CD14-positive monocyte (primary cell): ENCODE results near the gene SPHK1. TPM values are rescaled to one million over a fixed set of nuclear protein-coding genes. Genes with fewer than 3 reads are reported as not detected.

Experiments
- DNase-seq, 3 donors: peaks; one replicate each; pipeline ENCODE4 v3.0.0-alpha.2; 2011 to 2022
- H2AFZ ChIP-seq: 2 replicates; pipeline ENCODE4 v1.6.0; 2012; ENCODE audit warnings: mild to moderate bottlenecking, low read depth, low read length, inconsistent platforms; ENCODE audit not compliant: insufficient read depth, poor library complexity, severe bottlenecking
- H3K27ac ChIP-seq, 2 donors: 1 replicate in 1 of 2; 2 replicates in 1 of 2; pipeline ENCODE4 v1.5.1; 2012 to 2013; ENCODE audit warnings: low read length in 2 of 2, control low read depth in 1 of 2, inconsistent platforms in 1 of 2, low read depth in 1 of 2, mild to moderate bottlenecking in 1 of 2
- H3K27me3 ChIP-seq, 2 donors: one replicate each; pipeline versions ENCODE4 v1.6.0 to v1.6.1; 2011 to 2013; ENCODE audit warnings: low read length in 2 of 2; ENCODE audit not compliant: control insufficient read depth in 2 of 2, insufficient read depth in 2 of 2
- H3K36me3 ChIP-seq, 2 donors: replicated peaks in 1 of 2; 1 replicate in 1 of 2; 2 replicates in 1 of 2; pipeline versions ENCODE4 v1.5.1 to v1.6.1; 2012 to 2013; ENCODE audit warnings: low read length in 2 of 2, control low read depth in 1 of 2, inconsistent platforms in 1 of 2, mild to moderate bottlenecking in 1 of 2; ENCODE audit not compliant: insufficient read depth in 2 of 2, control insufficient read depth in 1 of 2
- H3K4me1 ChIP-seq, 2 donors: 1 replicate in 1 of 2; 2 replicates in 1 of 2; pipeline versions ENCODE4 v1.5.1 to v1.6.1; 2012 to 2013; ENCODE audit warnings: low read length in 2 of 2, control low read depth in 1 of 2, inconsistent platforms in 1 of 2, mild to moderate bottlenecking in 1 of 2, moderate library complexity in 1 of 2; ENCODE audit not compliant: insufficient read depth in 2 of 2, control insufficient read depth in 1 of 2
- H3K4me2 ChIP-seq: replicated peaks from 2 replicates; pipeline ENCODE3; 2012; ENCODE audit warnings: low read length, moderate library complexity, mild to moderate bottlenecking; ENCODE audit not compliant: poor library complexity, severe bottlenecking; ENCODE audit errors: extremely low read depth
- H3K4me3 ChIP-seq, 3 experiments: fragments of 200-600 bp in 1 of 3; sonication (generic) in 1 of 3; replicated peaks in 1 of 3; 1 replicate in 2 of 3; 2 replicates in 1 of 3; pipeline ENCODE4 v1.5.1; 2011 to 2013; ENCODE audit warnings: low read length in 3 of 3, mild to moderate bottlenecking in 3 of 3, control low read depth in 2 of 3, low read depth in 2 of 3, inconsistent platforms in 1 of 3, moderate library complexity in 1 of 3
- H3K79me2 ChIP-seq: 2 replicates; pipeline ENCODE4 v1.6.0; 2012; ENCODE audit warnings: mild to moderate bottlenecking, control low read depth, inconsistent platforms, low read length, moderate library complexity; ENCODE audit not compliant: insufficient read depth
- H3K9ac ChIP-seq: 2 replicates; pipeline ENCODE4 v1.6.0; 2017; ENCODE audit warnings: low read length, mild to moderate bottlenecking; ENCODE audit not compliant: insufficient read depth, poor library complexity, severe bottlenecking
- H3K9me3 ChIP-seq, 2 donors: replicated peaks in 1 of 2; 1 replicate in 1 of 2; 2 replicates in 1 of 2; pipeline versions ENCODE4 v1.5.1 to v1.6.1; 2012 to 2013; ENCODE audit warnings: low read length in 2 of 2, control low read depth in 1 of 2; ENCODE audit not compliant: control insufficient read depth in 1 of 2, insufficient read depth in 1 of 2
- H4K20me1 ChIP-seq: 2 replicates; pipeline ENCODE4 v1.6.0; 2012; ENCODE audit warnings: mild to moderate bottlenecking, low read length, control low read depth, moderate library complexity; ENCODE audit not compliant: insufficient read depth
- H3K27ac Mint-ChIP-seq, 7 donors: one replicate each; pipeline ENCODE4 v1.8.0; 2020; ENCODE audit warnings: mild to moderate bottlenecking in 7 of 7, mixed read lengths in 7 of 7, moderate library complexity in 6 of 7, inconsistent platforms in 2 of 7
- H3K27me3 Mint-ChIP-seq, 3 donors: one replicate each; pipeline ENCODE4 v1.8.0; 2021 to 2022; ENCODE audit warnings: low read depth in 3 of 3, mild to moderate bottlenecking in 3 of 3, mixed read lengths in 3 of 3, moderate library complexity in 3 of 3, inconsistent platforms in 1 of 3
- H3K36me3 Mint-ChIP-seq, 2 donors: one replicate each; pipeline ENCODE4 v1.8.0; 2020; ENCODE audit warnings: mixed read lengths in 2 of 2, inconsistent platforms in 1 of 2, mild to moderate bottlenecking in 1 of 2
- H3K4me1 Mint-ChIP-seq: one replicate; pipeline ENCODE4 v1.8.0; 2020; ENCODE audit warnings: mild to moderate bottlenecking, mixed read lengths
- H3K4me3 Mint-ChIP-seq, 2 donors: one replicate each; pipeline ENCODE4 v1.8.0; 2020; ENCODE audit warnings: mild to moderate bottlenecking in 2 of 2, mixed read lengths in 2 of 2, moderate library complexity in 1 of 2
- H3K9me3 Mint-ChIP-seq, 7 donors: one replicate each; pipeline ENCODE4 v1.8.0; 2020 to 2022; ENCODE audit warnings: mixed read lengths in 7 of 7, mild to moderate bottlenecking in 6 of 7, moderate library complexity in 6 of 7, inconsistent platforms in 2 of 7
- CTCF ChIP-seq: fragments of 200-600 bp; IDR thresholded peaks from one replicate; pipeline ENCODE4 v1.8.0; 2022; ENCODE audit warnings: antibody characterized with exemption, mild to moderate bottlenecking
- WGBS: methylation state at CpG from one replicate; pipeline ENCODE4 v1.1.5; 2013; ENCODE audit warnings: missing lambda C conversion rate; ENCODE audit not compliant: insufficient coverage; 5-methylcytosine and 5-hydroxymethylcytosine counted together
- intact Hi-C, 2 donors: fragments of 100-400 bp; cut with micrococcal nuclease; formaldehyde crosslinking; loops; one replicate each; pipeline versions ENCODE4 v1.15.0 to v1.15.1; 2023
- polyA plus RNA-seq, 3 donors: library from polyadenylated mRNA; depleted of rRNA in 1 of 3; unstranded in 2 of 3; stranded (reverse) in 1 of 3; fragments of 300-500 nt in 2 of 3; fragments of >200 nt in 1 of 3; fragmentation: Illumina TruSeq in 2 of 3; gene quantifications; 1 replicate in 2 of 3; 2 replicates in 1 of 3; pipeline ENCODE4 v1.2.3, GENCODE V29; 2012 to 2021

SPHK1 gene
- polyA plus RNA-seq, 3 donors: 12.9 to 33.9 (median 19.1) TPM

- Histone ChIP-seq H3K27ac (no peak overlapping the region), H3K27me3 (no peaks in the 10 kb centered on the region), H3K79me2 (peaks cover 13% of the 10 kb centered on the region), H2AFZ (no peak overlapping the region), H4K20me1 (peaks cover 75% of the 10 kb centered on the region), H3K9ac (no peak overlapping the region), H3K4me3 (no peak overlapping the region), H3K4me2 (no peak overlapping the region), H3K36me3 (peaks cover 5 to 45% of the 10 kb centered on the region in 2 donors), H3K4me1 (no peaks in the 10 kb centered on the region), H3K9me3 (no peaks in the 10 kb centered on the region)
- no peaks in the 10 kb centered on the region for H3K27me3 Mint-ChIP-seq
- H3K4me3 Mint-ChIP-seq: no peak overlapping the region
- H3K9me3 Mint-ChIP-seq: no peaks in the 10 kb centered on the region
- intact Hi-C loops: no loop called here
- TF ChIP-seq CTCF: no peak
- WGBS: 38% methylated on average over 15 of the region's 21 CpGs
- no peak for DNase-seq
- H3K27ac Mint-ChIP-seq: no peak overlapping the region
- peaks cover 6% of the 10 kb centered on the region for H3K4me1 Mint-ChIP-seq
- peaks cover 21 to 47% of the 10 kb centered on the region in 2 donors for H3K36me3 Mint-ChIP-seq
These were observed 30.2 kb downstream of the SPHK1 start for GRCh38 chr17:76414334-76415295.

GRCh38 chr17:76415786-76416185, 31.4 kb downstream of the SPHK1 start:
- Mint-ChIP-seq H3K27ac (no peak overlapping the region), H3K36me3 (peaks cover 10 to 37% of the 10 kb centered on the region in 2 donors), H3K9me3 (no peaks in the 10 kb centered on the region), H3K4me1 (peaks cover 6% of the 10 kb centered on the region), H3K27me3 (peaks cover 0 to 3% (median 0%) of the 10 kb centered on the region in 3 donors), H3K4me3 (no peak overlapping the region)
- no peak for DNase-seq
- no peak for TF ChIP-seq CTCF
- H3K27ac ChIP-seq: no peak overlapping the region
- no peak overlapping the region for H3K4me2 ChIP-seq
- peaks cover 5 to 35% of the 10 kb centered on the region in 2 donors for H3K36me3 ChIP-seq
- intact Hi-C loops: no loop called here
- H3K79me2 ChIP-seq: peaks cover 18% of the 10 kb centered on the region
- no peaks in the 10 kb centered on the region for H3K27me3 ChIP-seq
- H3K9me3 ChIP-seq: no peaks in the 10 kb centered on the region
- no peak overlapping the region for H3K4me3 ChIP-seq
- no peak overlapping the region for H3K9ac ChIP-seq
- peaks cover 77% of the 10 kb centered on the region for H4K20me1 ChIP-seq
- no peaks in the 10 kb centered on the region for H3K4me1 ChIP-seq
- H2AFZ ChIP-seq: no peak overlapping the region
- no CpG with 5 or more reads among the region's 15 CpGs for WGBS
